ENCODE measurements around the gene TMEM59L. TPM values are rescaled to one million over a fixed set of nuclear protein-coding genes. Genes with fewer than 3 reads are reported as not detected.
"Not testable (repeated sequence)": the region's sequence is repeated elsewhere in the genome, so short reads cannot be mapped to it uniquely, and the experiment has no call there.

TMEM59L gene
- total RNA-seq, 1 donor from 2014 or later = 5.6 TPM

DNA sequence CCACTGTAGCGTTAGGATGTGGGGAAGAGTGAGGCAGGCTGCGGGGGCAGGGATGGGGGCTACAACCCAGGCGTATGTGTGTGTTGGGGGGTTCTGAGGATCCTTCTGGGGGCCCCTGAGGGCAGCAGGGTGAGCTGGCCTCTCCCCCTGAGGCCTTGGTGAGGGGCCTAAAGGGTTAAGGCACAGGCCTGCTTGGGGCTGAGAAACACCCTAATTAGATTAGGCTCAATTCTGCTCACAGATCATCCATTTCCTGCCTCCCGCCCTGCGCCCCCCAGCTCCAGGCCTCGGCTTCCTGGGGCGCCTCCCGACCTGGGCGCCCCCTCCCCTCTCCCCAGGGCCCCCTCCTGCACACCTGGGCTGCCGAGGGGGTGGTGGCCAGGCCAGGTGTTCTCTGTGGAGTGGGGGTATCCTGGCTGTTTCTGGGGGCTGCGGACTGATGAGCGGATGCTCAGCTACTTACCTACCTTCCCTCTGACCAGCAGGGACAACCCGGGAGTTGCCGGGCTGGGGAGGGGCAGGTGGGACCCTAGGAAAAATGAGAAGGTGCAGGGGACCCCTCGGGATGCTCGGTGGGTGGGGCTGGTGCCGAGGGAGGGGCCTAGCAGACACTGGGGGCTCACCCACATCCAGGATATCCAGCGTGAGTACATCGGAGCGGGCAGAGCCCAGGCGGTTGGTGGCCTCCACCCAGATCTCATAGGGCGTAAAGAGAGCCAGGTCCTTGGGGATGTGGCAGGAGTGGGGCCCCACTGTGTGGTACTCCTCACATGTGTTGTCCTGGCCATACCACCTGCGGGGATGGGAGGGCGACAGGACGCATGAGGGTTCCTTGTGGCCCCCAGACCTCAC lies 14.6 kb upstream of the TMEM59L start:
- peaks cover 44% of the 10 kb centered on the region for H3K27me3 Mint-ChIP-seq (ENCODE audit: low read depth, unreplicated experiment)
- no peak overlapping the region for H3K27ac ChIP-seq (ENCODE audit: low read depth, low read length)
- H3K4me3 Mint-ChIP-seq (ENCODE audit: unreplicated experiment) = no peak overlapping the region
- no peak for FAIRE-seq
- no peak overlapping the region for H3K27ac Mint-ChIP-seq (ENCODE audit: unreplicated experiment)
- no peaks in the 10 kb centered on the region for H3K9me3 ChIP-seq (ENCODE audit: insufficient read depth, low read depth, low read length)
- H3K9ac ChIP-seq (ENCODE audit: low read length) = no peak overlapping the region
- H3K4me1 ChIP-seq (ENCODE audit: insufficient read depth, low read length) = peaks cover 9% of the 10 kb centered on the region
- no peak for DNase-seq (ENCODE audit: low read depth)
- no peak overlapping the region for H2AFZ ChIP-seq (ENCODE audit: low read depth, low read length)
- H4K20me1 ChIP-seq (ENCODE audit: insufficient read depth, low read length) = peaks cover 8% of the 10 kb centered on the region
- H3K79me2 ChIP-seq (ENCODE audit: insufficient read depth, low read length) = no peaks in the 10 kb centered on the region
- no peaks in the 10 kb centered on the region for H3K36me3 ChIP-seq (ENCODE audit: insufficient read depth, low read length)
- peaks cover 3% of the 10 kb centered on the region for H3K27me3 ChIP-seq (ENCODE audit: insufficient read depth, low read length)
- H3K4me2 ChIP-seq (ENCODE audit: low read length) = no peak overlapping the region
- no peaks in the 10 kb centered on the region for H3K9me3 Mint-ChIP-seq (ENCODE audit: unreplicated experiment)
- H3K4me1 Mint-ChIP-seq (ENCODE audit: low read depth, unreplicated experiment) = peaks cover 6% of the 10 kb centered on the region
- TF ChIP-seq CTCF (IDR thresholded peaks at IDR 0.05; ENCODE audit: insufficient read depth, low read depth, low read length) (no peak), EZH2 (IDR thresholded peaks at IDR 0.05; ENCODE audit: insufficient read depth, low read length) (no peak)
- H3K36me3 Mint-ChIP-seq (ENCODE audit: low read depth, unreplicated experiment) = no peaks in the 10 kb centered on the region
- H3K4me3 ChIP-seq (ENCODE audit: insufficient read depth, low read depth, low read length) = no peak overlapping the region

- H2AFZ ChIP-seq (ENCODE audit: low read depth, low read length) = no peak overlapping the region
- no peaks in the 10 kb centered on the region for H3K9me3 Mint-ChIP-seq (ENCODE audit: unreplicated experiment)
- H3K4me3 Mint-ChIP-seq (ENCODE audit: unreplicated experiment) = no peak overlapping the region
- no peak overlapping the region for H3K4me3 ChIP-seq (ENCODE audit: insufficient read depth, low read depth, low read length)
- no peaks in the 10 kb centered on the region for H3K9me3 ChIP-seq (ENCODE audit: insufficient read depth, low read depth, low read length)
- TF ChIP-seq EZH2 (IDR thresholded peaks at IDR 0.05; ENCODE audit: insufficient read depth, low read length) (no peak), CTCF (IDR thresholded peaks at IDR 0.05; ENCODE audit: insufficient read depth, low read depth, low read length) (no peak)
- no peaks in the 10 kb centered on the region for H4K20me1 ChIP-seq (ENCODE audit: insufficient read depth, low read length)
- H3K27ac ChIP-seq (ENCODE audit: low read depth, low read length) = no peak overlapping the region
- H3K4me1 ChIP-seq (ENCODE audit: insufficient read depth, low read length) = peaks cover 5% of the 10 kb centered on the region
- no peak for FAIRE-seq
- no peak overlapping the region for H3K27ac Mint-ChIP-seq (ENCODE audit: unreplicated experiment)
- H3K9ac ChIP-seq (ENCODE audit: low read length) = no peak overlapping the region
- H3K27me3 Mint-ChIP-seq (ENCODE audit: low read depth, unreplicated experiment) = peaks cover 48% of the 10 kb centered on the region
- no peaks in the 10 kb centered on the region for H3K36me3 Mint-ChIP-seq (ENCODE audit: low read depth, unreplicated experiment)
- no peaks in the 10 kb centered on the region for H3K79me2 ChIP-seq (ENCODE audit: insufficient read depth, low read length)
- H3K4me1 Mint-ChIP-seq (ENCODE audit: low read depth, unreplicated experiment) = peaks cover 5% of the 10 kb centered on the region
- DNase-seq (ENCODE audit: low read depth) = no peak
- no peak overlapping the region for H3K4me2 ChIP-seq (ENCODE audit: low read length)
- H3K27me3 ChIP-seq (ENCODE audit: insufficient read depth, low read length) = peaks cover 12% of the 10 kb centered on the region
- H3K36me3 ChIP-seq (ENCODE audit: insufficient read depth, low read length) = no peaks in the 10 kb centered on the region
These were observed 13.2 kb upstream of the TMEM59L start for GRCh38 chr19:18599485-18599884.

- not testable (repeated sequence) for H3K4me1 Mint-ChIP-seq (ENCODE audit: low read depth, unreplicated experiment); H3K9me3 ChIP-seq (ENCODE audit: insufficient read depth, low read depth, low read length); H3K4me3 ChIP-seq (ENCODE audit: insufficient read depth, low read depth, low read length); H3K36me3 ChIP-seq (ENCODE audit: insufficient read depth, low read length); H3K4me1 ChIP-seq (ENCODE audit: insufficient read depth, low read length); H3K27ac ChIP-seq (ENCODE audit: low read depth, low read length); FAIRE-seq; H2AFZ ChIP-seq (ENCODE audit: low read depth, low read length); H3K36me3 Mint-ChIP-seq (ENCODE audit: low read depth, unreplicated experiment); H3K79me2 ChIP-seq (ENCODE audit: insufficient read depth, low read length); H3K27ac Mint-ChIP-seq (ENCODE audit: unreplicated experiment); H4K20me1 ChIP-seq (ENCODE audit: insufficient read depth, low read length); H3K9me3 Mint-ChIP-seq (ENCODE audit: unreplicated experiment); DNase-seq (ENCODE audit: low read depth); H3K4me2 ChIP-seq (ENCODE audit: low read length); H3K9ac ChIP-seq (ENCODE audit: low read length); H3K4me3 Mint-ChIP-seq (ENCODE audit: unreplicated experiment)
- peaks cover 53% of the 10 kb centered on the region for H3K27me3 Mint-ChIP-seq (ENCODE audit: low read depth, unreplicated experiment)
- peaks cover 15% of the 10 kb centered on the region for H3K27me3 ChIP-seq (ENCODE audit: insufficient read depth, low read length)
These were observed 11.8 kb upstream of the TMEM59L start for GRCh38 chr19:18600692-18601397.
